HK-2 (cell line): Measurements from ENCODE around the gene ZNF532.

Source experiments
- DNase-seq: peaks from one replicate; pipeline ENCODE4 v3.0.0-alpha.2; 2018; ENCODE audit not compliant: unreplicated experiment

ZNF532 gene

GRCh38 chr18:58937071-58937886 lies 72.6 kb downstream of the ZNF532 start:
- no peak for DNase-seq

DNA sequence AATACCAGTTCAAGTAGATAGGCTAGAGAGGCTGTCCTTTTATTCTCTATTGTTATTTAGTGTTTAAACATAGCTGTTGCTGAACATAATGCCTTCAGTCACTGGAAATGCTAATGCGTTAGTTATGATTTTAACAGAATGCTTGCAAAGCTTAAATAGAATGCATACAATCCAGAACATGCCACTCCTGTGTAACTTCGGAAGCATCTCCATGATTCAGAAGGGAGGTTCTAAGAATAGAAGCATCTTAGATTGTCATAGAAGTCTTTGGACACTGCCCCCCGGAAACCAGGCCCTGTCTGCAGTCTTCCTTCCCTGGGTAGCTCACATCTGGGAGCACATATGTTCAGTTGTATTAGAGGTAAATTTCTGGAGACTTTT lies 73.2 kb downstream of the ZNF532 start:
- no peak for DNase-seq

- no peak for DNase-seq
Observed at GRCh38 chr18:58941426-58942099, 76.9 kb downstream of the ZNF532 start.

DNA sequence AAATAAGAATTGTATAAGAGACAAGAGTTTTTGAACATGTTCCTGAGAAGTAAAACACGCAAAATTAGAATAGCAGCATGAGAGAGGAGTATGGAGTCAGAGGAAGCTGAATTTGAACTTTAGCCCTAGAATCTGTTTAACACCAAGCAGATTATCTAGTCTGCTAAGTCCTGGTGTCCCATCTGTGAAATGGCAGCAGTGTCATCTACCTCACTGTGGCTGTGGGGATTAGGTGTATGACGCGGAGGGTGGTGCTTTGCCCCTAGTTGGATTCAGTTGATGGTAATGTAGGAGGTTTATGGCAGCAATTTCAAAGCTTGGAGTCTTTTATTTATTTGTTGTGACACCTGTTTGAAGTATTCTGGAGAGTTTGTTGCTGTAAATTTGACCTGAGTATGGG lies 79.2 kb downstream of the ZNF532 start:
- DNase-seq, result no peak

GRCh38 chr18:58947136-58947732 lies 82.6 kb downstream of the ZNF532 start:
- DNase-seq, result no peak

DNA sequence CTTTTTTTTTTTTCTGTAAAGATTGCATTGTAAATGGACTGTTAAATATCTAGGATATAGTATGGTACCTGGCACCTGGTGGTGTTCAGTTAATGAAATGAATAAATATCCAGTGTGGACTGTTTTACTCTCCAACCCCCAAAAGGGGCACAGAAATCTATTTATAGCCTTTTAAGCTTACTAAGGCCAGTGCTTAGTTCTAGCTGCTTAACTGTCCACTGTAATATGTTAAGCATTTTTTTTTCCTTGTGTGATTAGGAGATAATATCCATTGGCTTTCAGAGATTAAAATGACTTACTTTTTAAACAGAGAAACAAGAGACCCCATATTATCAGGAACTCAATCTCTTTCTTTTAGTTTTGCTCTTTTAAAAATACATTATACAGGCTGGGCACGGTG lies 84.4 kb downstream of the ZNF532 start:
- no peak for DNase-seq

DNA sequence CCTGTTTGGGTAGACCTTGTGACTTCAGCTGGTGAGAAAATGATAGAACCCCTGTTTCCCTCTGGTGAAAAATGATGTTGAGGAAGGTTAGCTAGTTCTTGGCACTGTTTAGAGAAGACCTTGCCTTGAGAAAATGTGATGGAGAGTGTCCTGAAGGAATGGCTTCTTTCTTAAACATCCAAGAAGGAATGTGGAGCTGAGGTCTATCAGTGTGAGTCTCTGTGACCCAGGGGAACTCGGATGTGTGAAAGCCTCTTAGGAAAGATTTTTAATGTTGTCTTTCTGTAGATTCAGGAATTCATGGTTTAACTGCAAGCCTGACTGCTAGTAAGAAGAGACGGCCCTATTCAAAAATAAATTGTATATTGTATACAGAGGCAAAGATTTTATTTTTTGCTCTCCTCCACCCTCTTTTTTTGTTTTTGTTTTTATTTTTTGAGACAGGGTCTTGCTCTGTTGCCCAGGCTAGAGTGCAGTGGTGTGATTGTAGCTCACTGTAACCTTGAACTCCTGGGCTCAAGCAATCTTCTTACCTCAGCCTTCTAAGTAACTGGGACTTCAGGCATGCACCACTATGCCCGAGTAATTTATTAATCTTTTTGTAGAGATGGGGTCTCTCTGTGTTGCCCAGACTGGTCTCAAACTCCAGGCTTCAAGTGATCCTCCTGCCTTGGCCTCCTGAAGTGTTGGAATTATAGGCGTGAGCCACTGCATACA lies 87.5 kb downstream of the ZNF532 start:
- no peak for DNase-seq

GRCh38 chr18:58952858-58953257 lies 88.2 kb downstream of the ZNF532 start:
- no peak for DNase-seq

DNA sequence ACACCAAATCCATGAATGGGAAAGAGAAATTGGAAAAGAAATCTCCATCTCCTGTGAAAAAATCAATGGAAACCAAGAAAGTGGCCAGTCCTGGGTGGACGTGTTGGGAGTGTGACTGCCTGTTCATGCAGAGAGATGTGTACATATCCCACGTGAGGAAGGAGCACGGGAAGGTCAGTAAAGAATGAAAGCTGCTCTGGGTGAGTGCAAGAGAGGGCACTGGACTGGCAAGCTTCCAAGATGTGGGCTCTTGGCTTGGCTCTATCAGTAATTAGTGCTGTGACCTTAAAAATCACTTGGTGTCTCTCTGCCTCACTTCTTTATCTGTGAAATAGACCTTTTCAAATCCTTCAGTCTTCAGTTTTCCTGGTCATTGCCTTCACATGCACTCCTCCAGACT lies 89.0 kb downstream of the ZNF532 start:
- no peak for DNase-seq

GRCh38 chr18:58955001-58955400 lies 90.3 kb downstream of the ZNF532 start:
- no peak for DNase-seq

GRCh38 chr18:58955738-58956137 lies 91.1 kb downstream of the ZNF532 start:
- no peak for DNase-seq

GRCh38 chr18:58958628-58959027 lies 94.0 kb downstream of the ZNF532 start:
- no peak for DNase-seq

DNA sequence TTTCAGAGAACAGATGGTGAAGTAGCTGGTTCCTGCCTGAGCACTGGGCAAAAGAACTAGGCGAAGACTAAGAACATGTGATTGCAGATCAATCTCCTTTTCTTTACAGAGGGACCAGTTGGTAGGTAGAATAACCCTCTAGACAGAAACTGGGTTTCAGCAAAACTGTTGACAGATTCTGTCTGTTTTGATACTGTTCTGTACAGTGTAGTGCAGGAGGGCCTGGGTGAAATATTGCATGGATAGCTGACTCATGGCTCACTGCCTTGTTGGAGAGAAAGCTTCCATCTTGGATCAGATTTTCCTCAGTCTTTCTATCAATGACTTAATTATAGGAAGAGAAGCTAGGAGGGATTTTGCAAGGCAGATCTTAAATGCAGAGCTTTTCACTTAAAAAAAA lies 95.8 kb downstream of the ZNF532 start:
- DNase-seq, result no peak

DNA sequence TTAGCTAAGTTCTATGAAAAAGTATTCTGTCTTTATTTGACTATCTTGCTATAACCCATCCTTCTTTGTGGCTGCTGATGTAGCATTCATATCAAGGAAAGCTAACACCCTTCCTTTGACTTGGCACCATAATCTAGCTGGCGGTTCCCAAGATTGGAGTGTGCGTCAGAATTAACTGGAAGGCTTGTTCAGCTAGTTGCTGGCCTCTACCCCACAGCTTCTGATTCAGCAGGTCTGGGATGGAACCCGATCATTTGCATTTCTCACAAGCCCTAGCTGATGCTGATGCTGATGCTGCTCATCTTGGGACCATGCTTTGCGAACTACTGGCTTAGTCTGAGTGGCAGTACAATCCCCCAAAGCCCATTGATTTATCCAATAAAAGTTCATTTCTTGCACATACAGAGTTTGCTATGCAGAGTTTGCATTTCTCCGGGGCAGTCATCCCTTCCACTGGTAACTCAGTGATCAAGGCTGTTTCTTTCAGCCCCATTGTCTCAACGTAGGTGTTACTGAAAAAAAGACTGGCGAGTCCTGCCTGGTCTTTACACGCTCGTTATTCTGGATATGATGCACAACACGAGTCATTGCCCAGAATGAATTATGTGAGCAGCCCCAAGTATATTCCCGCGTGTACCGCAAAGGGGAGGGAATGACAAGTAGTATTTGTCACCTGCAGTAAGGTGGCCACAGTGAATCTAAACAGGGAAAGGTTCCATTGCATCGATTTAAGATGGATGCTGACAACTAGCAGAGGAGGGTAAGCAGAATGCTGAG lies 96.5 kb downstream of the ZNF532 start:
- no peak for DNase-seq

- no peak for DNase-seq
Observed at GRCh38 chr18:58962336-58962735, 97.7 kb downstream of the ZNF532 start.

- DNase-seq, result no peak
Observed at GRCh38 chr18:58965291-58966004, 100.8 kb downstream of the ZNF532 start.

DNA sequence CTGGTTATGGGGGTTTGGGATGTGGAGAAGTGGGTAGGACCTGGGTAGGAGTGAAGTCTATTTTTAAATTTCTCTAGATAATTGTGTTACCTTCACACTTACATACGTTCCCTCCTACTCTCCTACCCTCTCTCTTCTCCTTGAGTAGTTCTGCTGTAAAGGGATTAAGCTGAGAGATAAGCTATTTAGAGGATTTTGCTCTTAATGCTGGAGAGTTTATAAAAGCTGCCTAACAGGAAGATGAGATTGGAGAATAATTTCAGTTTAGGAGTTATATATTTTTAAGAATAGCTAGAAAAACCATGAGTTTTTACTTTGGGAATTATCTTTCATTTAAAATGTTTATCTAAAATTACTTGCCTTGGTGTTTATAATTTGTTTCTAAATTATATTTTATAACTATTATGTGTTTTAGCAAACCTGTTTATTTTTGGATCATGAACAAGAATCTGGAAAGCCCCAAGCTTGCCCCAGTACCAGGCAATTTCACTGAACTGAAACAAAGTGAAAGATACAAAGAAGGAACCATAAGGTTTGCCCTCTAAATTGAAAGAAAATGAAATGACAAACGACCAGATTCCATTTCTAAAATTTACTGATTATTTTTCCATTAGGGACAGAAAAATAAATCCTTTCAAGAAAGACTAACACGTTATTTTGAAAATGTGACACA lies 101.5 kb downstream of the ZNF532 start:
- no peak for DNase-seq

- DNase-seq, result no peak
Observed at GRCh38 chr18:58966704-58967103, 102.0 kb downstream of the ZNF532 start.

DNA sequence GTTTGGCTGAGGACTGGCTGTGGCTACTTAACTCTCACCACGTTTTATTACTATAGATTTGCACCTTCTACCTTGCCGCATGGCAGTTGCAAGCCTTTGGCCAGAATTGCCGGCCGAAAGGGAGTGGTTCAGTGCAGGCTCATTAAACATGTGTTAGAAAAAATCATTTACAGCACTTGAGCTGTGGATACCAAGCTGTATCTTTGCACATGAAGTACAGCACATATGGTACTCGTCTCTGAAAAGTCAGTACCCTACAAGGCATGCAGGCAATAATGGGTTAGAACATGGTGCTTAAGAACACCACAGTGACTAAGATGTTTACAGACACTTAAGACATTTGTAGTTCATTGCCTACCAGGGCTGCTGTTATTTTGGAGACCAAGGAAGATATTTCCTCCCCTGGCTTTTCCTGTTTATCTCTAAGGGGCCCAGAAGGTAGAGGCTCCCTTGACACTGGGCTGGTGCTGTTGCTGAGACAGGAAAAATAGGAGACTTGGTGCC lies 103.1 kb downstream of the ZNF532 start:
- no peak for DNase-seq
